HG02981 (cell line): ENCODE data around the gene DNALI1.
"Not testable (repeated sequence)": the region's sequence is repeated elsewhere in the genome, so short reads cannot be mapped to it uniquely, and the experiment has no call there.

ENCODE experiments used
- ATAC-seq: cut with Tn5 transposase; IDR thresholded peaks from one replicate; pipeline ENCODE4 v1.9.1; 2021; ENCODE audit warnings: mild to moderate bottlenecking, moderate library complexity; ENCODE audit not compliant: unreplicated experiment

The DNALI1 gene

DNA sequence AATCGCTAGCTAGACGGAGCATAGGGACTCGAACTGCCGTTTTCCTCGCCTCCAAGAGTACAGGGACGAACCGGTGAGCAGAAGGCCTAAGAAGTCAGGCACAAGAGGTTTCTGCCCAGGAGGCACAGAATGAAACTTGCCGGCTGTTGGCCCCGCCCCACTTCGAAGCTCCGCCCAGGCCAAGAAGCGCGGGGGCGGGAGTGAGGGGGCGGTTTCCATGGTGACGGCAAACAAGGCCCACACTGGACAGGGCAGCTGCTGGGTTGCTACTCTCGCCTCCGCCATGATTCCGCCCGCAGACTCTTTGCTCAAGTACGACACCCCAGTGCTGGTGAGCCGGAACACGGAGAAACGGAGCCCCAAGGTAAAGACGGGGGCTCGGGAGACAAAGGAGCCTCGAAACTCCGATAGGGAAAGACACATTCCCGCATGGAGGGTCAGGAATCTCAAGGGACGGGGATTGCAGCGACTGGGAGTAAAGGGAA is at the start of gene DNALI1:
TSS of gene DNALI1 (plus strand) at position 229 of the 485 bp plus-strand sequence. CDS start at position 284, 55 bp downstream.
- ATAC-seq: no peak

DNA sequence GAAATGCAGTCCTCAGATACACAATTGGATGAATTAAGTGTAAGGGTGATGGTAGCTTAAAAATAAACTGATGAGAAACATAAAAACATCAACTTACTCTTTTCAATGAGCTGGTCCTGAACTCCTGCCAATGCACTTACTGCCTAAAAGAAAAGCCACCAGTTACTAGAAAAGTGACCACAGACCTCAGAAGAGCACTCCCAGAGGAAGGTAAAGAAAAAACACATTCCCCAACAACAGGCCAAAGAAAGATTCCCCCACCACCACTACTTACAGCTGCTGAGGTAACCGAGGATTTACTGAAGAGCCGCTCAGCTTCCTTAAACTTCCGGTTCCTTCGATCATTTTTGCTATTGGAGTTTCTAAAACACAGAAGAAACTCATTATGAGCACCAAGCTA is 47.6 kb upstream of the DNALI1 start:
- no peak for ATAC-seq

DNA sequence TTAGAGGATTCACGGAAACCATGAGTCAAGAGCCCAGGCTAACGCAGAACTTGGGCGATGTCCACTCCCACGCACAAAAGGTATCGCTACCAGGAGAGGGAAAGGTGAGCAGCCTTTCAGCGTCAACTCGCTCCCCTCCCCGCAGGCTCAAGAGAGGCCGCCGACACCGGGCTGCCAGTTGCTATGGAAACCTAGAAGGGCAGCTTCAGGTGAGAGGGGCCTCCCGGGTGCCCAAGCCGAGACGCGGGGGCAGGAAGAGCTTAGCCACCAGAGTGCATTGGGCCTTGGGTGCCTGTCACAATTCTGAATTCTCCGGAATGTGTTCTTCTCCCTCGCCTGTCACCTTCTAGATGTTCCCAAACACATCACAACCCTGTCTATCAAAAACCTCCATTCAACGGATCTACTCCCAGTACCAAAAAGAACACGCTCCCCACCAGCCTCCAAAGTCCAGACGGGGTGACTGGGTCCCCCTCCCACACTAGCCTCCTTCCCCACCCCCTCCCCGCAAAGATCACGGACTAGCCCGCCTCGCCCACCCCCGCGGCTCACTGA is 42.9 kb upstream of the DNALI1 start:
- peak; percentile 24 for ATAC-seq

DNA sequence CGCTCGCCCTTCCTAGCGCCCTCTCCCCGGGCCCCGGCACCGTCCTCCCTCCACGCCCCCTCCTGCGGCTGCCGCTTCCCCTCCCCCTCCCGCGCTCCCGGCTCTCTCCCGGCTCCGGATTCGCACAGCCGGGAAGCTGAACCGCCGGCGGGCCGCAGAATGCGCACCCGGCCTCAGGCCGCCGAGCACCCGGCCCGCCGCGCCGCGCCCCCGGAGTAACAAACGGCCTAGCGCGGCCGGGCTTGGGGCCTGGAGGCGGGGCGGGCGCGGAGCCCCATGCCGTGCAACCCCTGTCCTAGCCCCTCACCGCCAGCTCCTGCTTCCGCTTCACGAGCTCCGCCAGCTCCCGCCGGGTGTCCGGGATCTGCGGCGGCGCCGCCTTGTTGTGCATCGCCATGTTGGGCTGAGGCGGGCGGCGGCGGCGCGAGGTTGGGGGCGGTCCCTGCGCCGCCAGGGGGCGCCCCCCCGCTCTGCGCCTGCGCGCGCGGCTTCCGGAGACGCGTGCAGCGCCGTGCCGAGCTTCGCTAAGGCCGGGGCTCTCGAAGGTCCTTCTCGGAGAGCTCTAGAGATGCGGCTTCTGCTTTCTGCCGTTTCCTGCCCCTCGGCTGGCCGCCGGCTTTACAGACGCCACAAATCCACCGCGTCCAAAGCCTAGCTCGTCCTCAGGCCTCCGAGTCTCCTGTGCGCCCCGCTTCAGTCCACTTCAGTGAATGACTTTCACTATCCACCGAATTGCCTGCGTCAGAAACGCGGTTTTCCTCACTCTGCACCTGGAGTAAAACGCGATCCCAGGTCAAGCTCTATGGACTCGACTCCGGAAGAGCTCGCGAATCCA is 42.2 kb upstream of the DNALI1 start, which contains the start of gene MEAF6:
TSS of gene MEAF6 (minus strand) at position 417 of the 835 bp plus-strand sequence. CDS start at position 397, 20 bp downstream.
- ATAC-seq: peak; percentile 90

DNA sequence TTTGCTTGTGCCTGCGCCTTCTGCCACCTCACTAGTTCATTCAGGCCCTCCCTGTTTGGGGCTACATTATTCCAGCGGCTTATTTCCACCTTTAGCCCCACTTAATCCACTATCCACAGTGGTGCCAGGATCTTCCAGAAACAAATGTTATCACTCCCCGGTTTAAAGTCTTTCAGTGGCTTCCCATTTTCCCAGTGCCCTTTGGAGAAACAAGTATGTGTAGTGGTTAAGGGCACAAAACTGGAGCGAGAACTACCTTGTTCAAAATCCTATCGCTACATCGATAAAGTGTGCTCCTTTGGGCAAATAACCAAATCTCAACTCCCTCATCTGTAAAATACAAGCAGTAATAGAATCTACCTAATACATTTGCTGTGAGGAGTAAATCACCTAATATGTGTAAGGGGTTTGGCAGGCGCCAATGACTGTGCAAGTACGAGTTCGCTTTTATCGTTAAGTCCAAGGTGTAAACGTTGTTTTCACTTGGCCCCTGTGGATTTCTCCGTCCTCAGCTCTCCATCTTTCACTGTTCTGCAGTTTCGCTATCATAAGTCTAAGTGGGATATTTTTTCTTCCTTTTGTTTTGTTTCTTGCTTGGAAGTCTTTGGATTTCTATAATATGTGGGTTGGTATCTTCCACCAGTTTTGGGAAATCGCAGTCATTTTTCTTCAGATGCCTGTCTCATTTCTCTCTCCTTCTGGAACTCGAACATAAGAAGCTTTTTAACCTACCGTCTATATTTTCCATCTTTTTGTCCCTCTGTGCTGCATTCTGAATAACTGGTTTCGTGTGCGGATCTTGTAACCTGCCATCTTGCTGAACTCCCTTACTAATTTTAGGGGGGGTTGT is 41.3 kb upstream of the DNALI1 start:
- ATAC-seq: no peak

DNA sequence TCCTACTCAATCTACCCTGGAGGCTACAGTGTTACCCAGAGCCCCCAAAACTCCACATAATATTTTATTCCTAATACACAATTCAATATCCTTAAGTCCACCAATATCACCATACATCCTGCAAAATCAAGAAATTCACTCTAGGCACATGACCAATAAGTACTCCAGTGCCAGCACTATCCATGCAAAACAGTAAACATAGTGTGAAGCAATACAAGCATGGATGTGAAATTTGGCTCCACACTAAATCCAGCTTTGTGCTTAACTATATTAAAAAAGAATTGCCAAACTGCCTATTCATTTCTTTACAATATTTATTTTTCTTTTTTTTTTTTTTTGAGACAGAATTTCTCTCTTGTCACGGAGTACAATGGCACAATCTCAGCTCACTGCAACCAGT is 39.2 kb upstream of the DNALI1 start:
- no peak for ATAC-seq

DNA sequence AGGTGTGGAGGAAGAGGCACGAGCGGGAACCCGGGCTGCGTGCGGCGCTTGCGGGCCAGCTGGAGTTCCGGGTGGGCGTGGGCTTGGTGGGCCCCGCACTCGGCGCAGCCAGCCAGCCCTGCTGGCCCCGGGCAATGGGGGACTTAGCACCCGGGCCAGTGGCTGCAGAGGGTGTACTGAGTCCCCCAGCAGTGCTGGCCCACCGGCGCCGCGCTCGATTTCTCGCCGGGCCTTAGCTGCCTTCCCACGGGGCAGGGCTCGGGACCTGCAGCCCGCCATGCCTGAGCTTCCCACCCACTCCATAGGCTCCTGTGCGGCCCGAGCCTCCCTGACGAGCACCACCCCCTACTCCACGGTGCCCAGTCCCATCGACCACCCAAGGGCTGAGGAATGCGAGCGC is 38.5 kb upstream of the DNALI1 start:
- ATAC-seq: not testable (repeated sequence)

DNA sequence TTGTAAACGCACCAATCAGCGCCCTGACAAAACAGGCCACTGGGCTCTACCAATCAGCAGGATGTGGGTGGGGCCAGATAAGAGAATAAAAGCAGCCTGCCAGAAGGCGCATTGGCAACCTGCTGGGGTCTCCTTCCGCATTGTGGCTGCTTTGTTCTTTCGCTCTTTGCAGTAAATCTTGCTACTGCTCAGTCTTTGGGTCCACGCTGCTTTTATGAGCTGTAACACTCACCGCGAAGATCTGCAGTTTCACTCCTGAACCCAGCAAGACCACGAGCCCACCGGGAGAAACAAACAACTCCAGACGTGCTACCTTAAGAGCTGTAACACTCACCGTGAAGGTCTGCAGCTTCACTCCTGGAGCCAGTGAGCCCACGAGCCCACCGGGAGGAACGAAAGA is 37.8 kb upstream of the DNALI1 start:
- not testable (repeated sequence) for ATAC-seq

DNA sequence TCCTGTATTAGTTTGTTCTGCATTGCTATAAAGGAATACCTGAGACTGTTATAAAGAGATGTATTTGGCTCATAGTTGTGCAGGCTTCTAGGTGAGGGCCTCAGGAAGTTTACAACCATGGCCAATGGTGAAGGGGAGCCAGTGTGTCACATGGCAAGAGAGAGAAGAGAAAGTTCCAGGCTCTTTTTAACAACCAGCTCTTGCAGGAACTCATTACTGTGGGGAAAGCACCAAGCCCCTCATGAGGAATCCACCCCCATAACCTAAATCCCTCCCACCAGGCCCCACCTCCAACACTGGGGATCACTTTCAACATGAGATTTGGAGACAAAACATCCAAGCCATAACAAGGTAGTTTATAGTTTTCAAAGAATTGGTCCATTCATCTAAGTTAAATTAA is 37.1 kb upstream of the DNALI1 start:
- no peak for ATAC-seq

DNA sequence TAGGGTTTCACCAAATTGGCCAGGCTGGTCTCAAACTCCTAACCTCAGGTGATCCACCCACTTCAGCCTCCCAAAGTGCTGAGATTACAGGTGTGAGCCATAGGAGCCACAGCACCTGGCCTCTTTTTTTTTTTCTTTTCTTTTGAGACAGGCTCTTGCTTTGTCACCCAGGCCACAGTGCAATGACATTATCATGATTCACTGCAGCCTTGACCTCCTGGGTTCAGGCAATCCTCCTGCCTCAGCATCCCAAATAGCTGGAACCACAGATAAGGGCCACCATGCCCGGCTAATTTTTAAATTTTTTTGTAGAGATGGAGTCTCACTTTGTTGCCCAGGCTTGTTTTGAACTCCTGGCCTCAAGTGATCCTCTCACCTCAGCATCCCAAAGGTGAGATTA is 26.9 kb upstream of the DNALI1 start:
- ATAC-seq: not testable (repeated sequence)

DNA sequence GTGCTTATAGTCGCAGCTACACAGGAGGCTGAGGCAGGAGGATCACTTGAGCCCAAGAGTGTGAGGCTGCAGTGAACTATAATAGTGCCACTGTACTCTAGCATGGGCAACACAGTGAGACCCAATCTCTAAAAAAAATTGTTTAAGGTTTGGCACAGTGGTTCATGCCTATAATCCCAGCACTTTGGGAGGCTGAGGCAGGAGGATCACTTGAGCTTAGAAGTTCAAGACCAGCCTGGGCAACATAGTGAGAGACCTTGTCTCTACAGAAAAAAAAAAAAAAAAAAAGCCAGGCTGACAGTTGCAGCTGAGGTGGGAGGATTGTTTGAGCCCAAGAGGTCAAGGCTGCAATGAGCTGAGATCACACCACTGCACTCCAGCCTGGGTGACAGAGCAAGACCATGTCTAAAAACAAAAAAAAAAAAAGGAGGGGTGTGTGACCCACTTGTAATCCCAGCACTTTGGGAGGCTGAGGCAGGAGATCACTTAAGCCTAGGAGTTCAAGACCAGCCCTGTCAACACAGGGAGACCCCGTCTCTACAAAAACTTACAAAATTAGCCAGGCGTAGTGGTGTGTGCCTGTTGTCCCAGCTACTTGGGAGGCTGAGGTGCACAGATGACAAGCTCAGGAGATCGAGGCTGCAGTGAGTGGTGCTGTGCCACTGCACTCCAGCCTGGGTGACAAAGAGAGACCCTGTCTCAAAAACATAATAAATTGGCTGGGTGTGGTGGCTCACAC is 24.2 kb upstream of the DNALI1 start:
- ATAC-seq: not testable (repeated sequence)

DNA sequence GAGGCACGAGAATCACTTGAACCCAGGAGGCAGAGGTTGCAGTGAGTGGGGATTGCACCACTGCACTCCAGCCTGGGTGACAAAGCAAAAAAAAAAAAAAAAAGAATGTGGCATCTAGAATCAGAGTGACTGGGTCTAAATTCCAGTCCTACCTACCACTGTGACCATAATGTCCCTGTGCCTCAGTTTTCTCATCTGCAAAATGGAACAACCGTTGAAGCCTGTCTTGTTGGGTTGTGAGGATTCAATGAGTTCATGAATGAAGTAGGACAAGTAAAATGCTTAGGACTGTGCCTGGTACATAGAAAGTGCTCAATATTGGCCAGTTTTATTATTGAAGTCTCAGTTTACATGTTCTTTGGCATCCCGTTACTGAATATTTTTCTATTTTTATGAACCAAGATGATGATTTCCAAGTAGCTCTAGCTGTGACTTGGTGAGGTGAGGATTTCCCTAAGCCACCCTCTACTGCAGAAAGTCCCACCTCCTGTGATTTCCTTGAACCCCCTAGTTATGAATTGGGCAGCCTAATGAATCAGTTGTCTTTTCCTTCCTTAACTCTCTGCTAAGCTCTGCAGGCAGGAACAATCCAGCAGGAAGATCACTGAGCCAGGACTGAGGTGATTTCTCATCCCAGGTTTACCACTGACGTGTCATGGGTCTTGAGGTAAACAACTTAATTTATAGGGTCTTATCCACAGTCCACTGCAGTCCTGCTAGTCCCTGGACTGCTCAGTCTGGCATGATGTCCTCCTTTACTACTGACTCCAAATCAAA is 23.2 kb upstream of the DNALI1 start:
- ATAC-seq: no peak

DNA sequence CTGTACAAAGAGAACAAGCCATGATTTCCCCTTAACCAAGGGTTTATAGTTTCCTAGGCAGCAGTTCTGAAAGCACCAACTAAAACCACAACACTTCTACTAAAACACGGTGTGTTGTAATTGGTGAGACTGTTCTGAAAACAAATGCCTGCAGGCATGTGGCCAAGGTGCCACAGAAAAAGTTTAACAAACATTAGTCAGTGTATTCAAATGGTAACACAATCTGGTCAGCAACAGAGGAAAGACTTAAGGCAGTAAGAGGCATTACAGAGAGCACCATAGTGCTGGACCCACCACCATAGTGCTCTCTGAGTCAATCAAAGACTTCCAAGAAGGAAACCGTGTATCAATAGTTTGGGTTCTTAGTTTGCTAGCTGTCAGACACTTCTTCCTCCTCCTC is 19.4 kb upstream of the DNALI1 start:
- no peak for ATAC-seq

DNA sequence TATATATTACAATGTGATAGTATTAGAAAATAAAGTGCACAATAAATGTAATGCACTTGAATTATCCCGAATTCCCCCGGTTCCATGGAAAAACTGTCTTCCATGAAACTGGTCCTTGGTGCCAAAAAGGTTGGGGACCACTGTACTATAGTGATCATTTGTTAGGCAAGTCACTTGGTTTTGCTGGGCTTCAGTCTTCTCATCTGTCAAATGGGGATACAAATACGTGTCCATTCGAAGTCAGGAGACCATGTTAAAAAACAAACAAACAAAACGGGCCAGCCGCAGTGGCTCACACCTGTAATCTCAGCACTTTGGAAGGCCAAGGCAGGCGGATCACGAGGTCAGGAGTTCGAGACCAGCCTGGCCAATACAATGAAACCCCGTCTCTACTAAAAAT is 17.6 kb upstream of the DNALI1 start:
- ATAC-seq: not testable (repeated sequence)

DNA sequence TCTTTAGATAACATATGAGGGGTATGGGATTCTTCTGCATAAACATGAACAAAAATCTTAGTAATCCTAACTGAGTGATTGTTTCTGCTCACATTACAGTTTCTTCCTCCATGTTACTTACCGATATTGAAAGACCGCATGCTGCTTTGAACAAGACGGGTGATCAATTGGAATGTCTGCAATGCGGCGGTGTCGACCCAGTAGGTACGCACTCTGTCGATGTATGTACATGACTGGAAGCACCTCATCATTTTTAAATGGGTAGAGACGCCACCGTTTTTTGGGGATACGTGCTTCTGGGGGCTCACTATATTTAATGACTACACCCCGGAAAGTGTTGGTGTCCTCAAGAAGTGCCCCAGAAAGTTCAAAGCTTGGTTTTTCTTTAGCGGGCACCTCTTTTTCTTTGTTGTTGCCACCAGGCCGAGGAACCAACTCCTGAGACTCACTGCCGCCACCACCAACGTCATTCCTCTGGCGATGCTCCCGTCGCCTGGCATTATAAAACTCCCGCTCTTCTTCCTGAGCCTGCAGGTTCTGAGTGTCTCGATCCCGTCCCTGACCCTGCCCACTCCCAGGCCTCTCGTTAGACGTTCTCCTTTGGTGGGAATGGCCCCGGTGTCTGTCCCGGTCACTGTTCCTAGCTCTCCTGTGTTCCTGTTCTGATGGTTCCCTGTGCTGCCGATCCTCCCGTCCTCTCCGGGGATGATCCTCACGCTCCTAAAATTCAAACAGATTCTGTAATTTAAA is 16.5 kb upstream of the DNALI1 start:
- ATAC-seq: no peak

DNA sequence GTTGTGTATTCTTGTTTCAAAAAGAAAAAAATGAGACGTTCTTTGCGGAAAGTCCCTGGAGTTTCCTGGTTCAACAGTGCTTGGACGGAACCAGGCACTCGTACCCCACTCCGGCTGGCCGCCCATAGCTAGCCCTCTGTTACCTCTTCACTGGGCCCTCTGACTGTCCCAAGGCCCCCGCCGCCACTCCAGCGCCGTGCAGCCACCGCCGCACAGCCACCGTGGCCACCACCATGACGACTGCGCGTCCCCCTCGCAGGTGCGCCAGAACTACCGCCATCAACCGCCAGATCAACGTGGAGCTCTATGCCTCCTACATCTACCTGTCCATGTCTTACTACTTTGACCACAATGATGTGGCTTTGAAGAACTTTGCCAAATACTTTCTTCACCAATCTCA is 12.2 kb upstream of the DNALI1 start:
- no peak for ATAC-seq

DNA sequence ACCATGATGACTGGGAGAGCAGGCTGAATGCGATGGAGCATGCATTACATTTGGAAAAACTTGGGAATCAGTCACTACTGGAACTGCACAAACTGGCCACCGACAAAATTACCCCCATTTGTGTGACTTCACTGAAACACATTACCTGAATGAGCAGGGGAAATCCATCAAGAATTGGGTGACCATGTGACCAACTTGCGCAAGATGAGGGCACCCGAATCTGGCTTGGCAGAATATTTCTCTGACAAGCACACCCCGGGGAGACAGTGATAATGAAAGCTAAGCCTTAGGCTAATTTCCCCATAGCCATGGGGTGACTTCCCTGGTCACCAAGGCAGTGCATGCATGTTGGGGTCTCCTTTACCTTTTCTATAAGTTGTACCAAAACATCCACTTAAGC is 11.7 kb upstream of the DNALI1 start:
- no peak for ATAC-seq

DNA sequence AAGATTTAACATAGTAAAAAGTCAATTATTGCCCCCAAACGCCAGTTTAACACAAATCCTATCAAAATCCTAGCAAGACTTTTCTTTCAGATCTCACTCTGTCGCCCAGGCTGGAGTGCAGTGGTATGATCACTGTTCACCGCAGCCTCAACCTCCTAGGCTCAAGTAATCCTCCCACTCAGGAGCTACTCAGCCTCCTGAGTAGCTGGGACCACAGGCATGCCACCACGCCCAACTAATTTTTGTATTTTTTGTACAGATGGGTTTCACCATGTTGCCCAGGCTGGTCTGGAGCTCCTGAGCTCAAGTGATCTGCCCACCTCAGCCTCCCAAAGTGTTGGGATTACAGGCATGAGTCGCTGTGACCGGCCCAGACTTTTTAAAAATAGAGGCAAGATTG is 7.4 kb upstream of the DNALI1 start:
- ATAC-seq: no peak

DNA sequence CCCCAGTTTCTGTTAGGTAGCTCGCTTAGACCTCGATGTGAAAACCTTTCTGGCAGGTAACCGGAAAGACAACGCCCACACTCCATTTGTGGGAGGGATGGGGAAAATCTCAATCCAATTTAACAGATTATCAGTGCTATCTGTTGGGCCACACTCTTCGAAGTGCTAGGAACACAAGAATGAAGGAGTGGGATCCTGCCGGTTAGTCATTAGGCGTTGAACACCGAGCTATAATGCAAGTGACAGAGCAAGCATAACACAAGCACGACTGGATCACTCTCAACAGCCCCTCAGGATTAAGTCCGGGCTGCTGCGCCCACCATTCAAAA is 3.2 kb upstream of the DNALI1 start:
- ATAC-seq: no peak
